Breast epithelium (tissue), 4 donors: ENCODE measurements around the gene SLC2A4RG. TPM values are rescaled to one million over a fixed set of nuclear protein-coding genes. Genes with fewer than 3 reads are reported as not detected.
A peak's percentile ranks its signal among the peaks of the same experiment; 100 is the strongest.

Experiments
- DNase-seq, 2 donors: peaks; one replicate each; pipeline ENCODE4 v3.0.0-alpha.2; 2019; ENCODE audit warnings: low spot score in 2 of 2
- H3K27ac ChIP-seq, 2 donors: fragments of 200-600 bp; sonication (generic) in 1 of 2; one replicate each; pipeline ENCODE4 v1.5.1; 2016 to 2019; ENCODE audit warnings: mild to moderate bottlenecking in 1 of 2
- H3K27me3 ChIP-seq, 2 donors: fragments of 200-600 bp; sonication (generic) in 1 of 2; one replicate each; pipeline versions ENCODE4 v1.5.1 to v1.6.0; 2017 to 2019; ENCODE audit warnings: control low read depth in 1 of 2, mild to moderate bottlenecking in 1 of 2
- H3K36me3 ChIP-seq: fragments of 200-600 bp; one replicate; pipeline ENCODE4 v1.5.1; 2019
- H3K4me1 ChIP-seq, 2 donors: fragments of 200-600 bp; sonication (generic); one replicate each; pipeline ENCODE4 v1.5.1; 2016 to 2019; ENCODE audit warnings: control low read depth in 1 of 2
- H3K4me3 ChIP-seq, 3 donors: fragments of 200-600 bp; sonication (generic); 1 replicate in 2 of 3; 2 replicates in 1 of 3; pipeline ENCODE4 v1.5.1; 2016 to 2019; ENCODE audit warnings: mild to moderate bottlenecking in 3 of 3, moderate library complexity in 2 of 3
- H3K9me3 ChIP-seq, 2 donors: fragments of 200-600 bp; sonication (generic) in 1 of 2; one replicate each; pipeline ENCODE4 v1.5.1; 2016 to 2019; ENCODE audit warnings: control low read depth in 1 of 2
- POLR2A ChIP-seq: fragments of 450-650 bp; IDR thresholded peaks from one replicate; pipeline ENCODE4 v1.6.1; 2016; ENCODE audit warnings: antibody characterized with exemption, mild to moderate bottlenecking, moderate library complexity
- POLR2AphosphoS5 ChIP-seq, 3 donors: sonication (generic); formaldehyde crosslinking; IDR thresholded peaks; one replicate each; pipeline ENCODE4 v1.6.1; 2017; ENCODE audit warnings: antibody characterized with exemption in 3 of 3
- intact Hi-C: fragments of 100-400 bp; cut with DNase I; formaldehyde crosslinking; loops from one replicate; pipeline ENCODE4 v1.15.1; 2023; ENCODE audit warnings: low total_unique reads
- total RNA-seq, 3 donors: library from RNA; depleted of rRNA; stranded (reverse); fragments of >200 nt; gene quantifications; one replicate each; pipeline ENCODE4 v1.1.0, GENCODE V29; 2016
- TF ChIP-seq, protein P1 (sequence below), 3 donors: fragments of 450-650 bp; IDR thresholded peaks; one replicate each; pipeline ENCODE4 v1.5.1; 2016 to 2017; ENCODE audit warnings: antibody characterized with exemption in 3 of 3, mild to moderate bottlenecking in 3 of 3, moderate library complexity in 3 of 3

Gene SLC2A4RG
- total RNA-seq, 3 donors from 2014 or later, result 22.9 to 58.9 (median 36.9) TPM

- H3K27ac ChIP-seq, result peak overlapping the region; percentile 79 to 93
- no peaks in the 10 kb centered on the region for H3K9me3 ChIP-seq
- intact Hi-C loops, result no loop called here
- no peaks in the 10 kb centered on the region for H3K27me3 ChIP-seq
- DNase-seq, result no peak
- H3K4me1 ChIP-seq, result peaks cover 26 to 31% of the 10 kb centered on the region in 2 donors
- TF ChIP-seq, protein P1, sequence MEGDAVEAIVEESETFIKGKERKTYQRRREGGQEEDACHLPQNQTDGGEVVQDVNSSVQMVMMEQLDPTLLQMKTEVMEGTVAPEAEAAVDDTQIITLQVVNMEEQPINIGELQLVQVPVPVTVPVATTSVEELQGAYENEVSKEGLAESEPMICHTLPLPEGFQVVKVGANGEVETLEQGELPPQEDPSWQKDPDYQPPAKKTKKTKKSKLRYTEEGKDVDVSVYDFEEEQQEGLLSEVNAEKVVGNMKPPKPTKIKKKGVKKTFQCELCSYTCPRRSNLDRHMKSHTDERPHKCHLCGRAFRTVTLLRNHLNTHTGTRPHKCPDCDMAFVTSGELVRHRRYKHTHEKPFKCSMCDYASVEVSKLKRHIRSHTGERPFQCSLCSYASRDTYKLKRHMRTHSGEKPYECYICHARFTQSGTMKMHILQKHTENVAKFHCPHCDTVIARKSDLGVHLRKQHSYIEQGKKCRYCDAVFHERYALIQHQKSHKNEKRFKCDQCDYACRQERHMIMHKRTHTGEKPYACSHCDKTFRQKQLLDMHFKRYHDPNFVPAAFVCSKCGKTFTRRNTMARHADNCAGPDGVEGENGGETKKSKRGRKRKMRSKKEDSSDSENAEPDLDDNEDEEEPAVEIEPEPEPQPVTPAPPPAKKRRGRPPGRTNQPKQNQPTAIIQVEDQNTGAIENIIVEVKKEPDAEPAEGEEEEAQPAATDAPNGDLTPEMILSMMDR (IDR thresholded peaks at IDR 0.05), result no peak
- TF ChIP-seq POLR2AphosphoS5 (IDR thresholded peaks at IDR 0.05) (no peak), POLR2A (no peak)
- H3K4me3 ChIP-seq, result peak overlapping the region; percentile 9 to 89 (median 57)
- H3K36me3 ChIP-seq, result no peaks in the 10 kb centered on the region
Measured at GRCh38 chr20:63737945-63738686, 1.5 kb upstream of the SLC2A4RG start.

DNA sequence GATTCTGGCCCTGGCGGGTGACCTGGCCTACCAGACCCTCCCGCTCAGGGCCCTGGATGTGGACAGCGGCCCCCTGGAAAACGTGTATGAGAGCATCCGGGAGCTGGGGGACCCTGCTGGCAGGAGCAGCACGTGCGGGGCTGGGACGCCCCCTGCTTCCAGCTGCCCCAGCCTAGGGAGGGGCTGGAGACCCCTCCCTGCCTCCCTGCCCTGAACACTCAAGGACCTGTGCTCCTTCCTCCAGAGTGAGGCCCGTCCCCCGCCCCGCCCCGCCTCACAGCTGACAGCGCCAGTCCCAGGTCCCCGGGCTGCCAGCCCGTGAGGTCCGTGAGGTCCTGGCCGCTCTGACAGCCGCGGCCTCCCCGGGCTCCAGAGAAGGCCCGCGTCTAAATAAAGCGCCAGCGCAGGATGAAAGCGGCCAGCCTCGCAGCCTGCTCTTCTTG, 868 bp upstream of the SLC2A4RG start:
- DNase-seq, result peak in 1 of 2 donors; percentile 82

GRCh38 chr20:63740070-63740626, 572 bp downstream of the SLC2A4RG start:
- Histone ChIP-seq H3K27ac (peak overlapping the region; percentile 80 to 99), H3K27me3 (no peaks in the 10 kb centered on the region), H3K9me3 (no peaks in the 10 kb centered on the region), H3K4me3 (peak overlapping the region; percentile 60 to 83 (median 61)), H3K36me3 (no peaks in the 10 kb centered on the region), H3K4me1 (peaks cover 26 to 31% of the 10 kb centered on the region in 2 donors)
- no peak for DNase-seq
- intact Hi-C loops, result no loop called here
- TF ChIP-seq POLR2AphosphoS5 (IDR thresholded peaks at IDR 0.05) (no peak), POLR2A (no peak)
- TF ChIP-seq, protein P1 (IDR thresholded peaks at IDR 0.05), result no peak

More for the DNA sequence above, 868 bp upstream of the SLC2A4RG start:
- H3K4me3 ChIP-seq, result peak overlapping the region; percentile 51 to 89 (median 57)
- peaks cover 26 to 31% of the 10 kb centered on the region in 2 donors for H3K4me1 ChIP-seq
- intact Hi-C loops, result no loop called here
- TF ChIP-seq POLR2A (no peak), POLR2AphosphoS5 (IDR thresholded peaks at IDR 0.05) (no peak)
- TF ChIP-seq, protein P1 (IDR thresholded peaks at IDR 0.05), result no peak
- no peaks in the 10 kb centered on the region for H3K9me3 ChIP-seq
- H3K27ac ChIP-seq, result peak overlapping the region; percentile 79 to 93
- H3K36me3 ChIP-seq, result no peaks in the 10 kb centered on the region
- no peaks in the 10 kb centered on the region for H3K27me3 ChIP-seq

- no peaks in the 10 kb centered on the region for H3K36me3 ChIP-seq
- peaks cover 26 to 31% of the 10 kb centered on the region in 2 donors for H3K4me1 ChIP-seq
- peak; percentile 90 to 95 for DNase-seq
- TF ChIP-seq POLR2A (peak; percentile 25), POLR2AphosphoS5 (IDR thresholded peaks at IDR 0.05) (peak; percentile 77 to 93 (median 80))
- TF ChIP-seq, protein P1 (IDR thresholded peaks at IDR 0.05), result no peak
- H3K4me3 ChIP-seq, result peak overlapping the region; percentile 60 to 83 (median 61)
- no peaks in the 10 kb centered on the region for H3K27me3 ChIP-seq
- intact Hi-C loops, result no loop called here
- no peaks in the 10 kb centered on the region for H3K9me3 ChIP-seq
- peak overlapping the region; percentile 80 to 99 for H3K27ac ChIP-seq
Measured at GRCh38 chr20:63740627-63741353, 1.2 kb downstream of the SLC2A4RG start.
